ENCODE data around the gene CKAP4.

Gene CKAP4

DNA sequence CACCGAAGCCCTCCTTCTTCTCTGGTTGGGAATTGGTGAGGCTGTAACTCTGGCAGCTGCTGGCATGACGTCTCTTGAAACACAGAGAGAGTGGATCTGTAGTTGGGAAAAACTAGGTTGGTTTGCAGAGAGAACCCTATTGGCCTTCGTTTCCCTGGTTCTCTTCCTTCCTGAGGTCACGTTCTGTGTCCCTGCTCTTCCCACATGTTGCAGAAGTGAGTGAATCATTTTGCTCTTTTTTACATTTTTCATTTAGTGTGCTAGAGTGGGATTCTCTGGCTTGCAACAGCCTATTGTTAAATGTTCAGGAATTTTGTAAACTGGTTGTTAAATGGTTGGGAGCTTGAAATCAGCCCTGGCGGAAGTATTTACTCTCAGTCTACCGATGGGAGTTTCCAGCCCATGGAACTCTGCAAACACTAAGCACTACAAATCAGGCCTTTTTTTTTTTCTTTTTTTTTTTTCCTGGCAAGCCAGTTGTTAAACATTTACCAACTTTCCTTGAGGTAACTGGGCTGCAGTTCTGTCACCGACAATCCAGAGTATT lies 26.8 kb upstream of the CKAP4 start:
- DNase-seq (ENCODE audit: low read depth): peak; percentile 55

- no peak for DNase-seq (ENCODE audit: low read depth)
Measured at GRCh38 chr12:106274012-106274411, 26.2 kb upstream of the CKAP4 start.

GRCh38 chr12:106273491-106273890 lies 25.7 kb upstream of the CKAP4 start:
- no peak for DNase-seq (ENCODE audit: low read depth)

DNA sequence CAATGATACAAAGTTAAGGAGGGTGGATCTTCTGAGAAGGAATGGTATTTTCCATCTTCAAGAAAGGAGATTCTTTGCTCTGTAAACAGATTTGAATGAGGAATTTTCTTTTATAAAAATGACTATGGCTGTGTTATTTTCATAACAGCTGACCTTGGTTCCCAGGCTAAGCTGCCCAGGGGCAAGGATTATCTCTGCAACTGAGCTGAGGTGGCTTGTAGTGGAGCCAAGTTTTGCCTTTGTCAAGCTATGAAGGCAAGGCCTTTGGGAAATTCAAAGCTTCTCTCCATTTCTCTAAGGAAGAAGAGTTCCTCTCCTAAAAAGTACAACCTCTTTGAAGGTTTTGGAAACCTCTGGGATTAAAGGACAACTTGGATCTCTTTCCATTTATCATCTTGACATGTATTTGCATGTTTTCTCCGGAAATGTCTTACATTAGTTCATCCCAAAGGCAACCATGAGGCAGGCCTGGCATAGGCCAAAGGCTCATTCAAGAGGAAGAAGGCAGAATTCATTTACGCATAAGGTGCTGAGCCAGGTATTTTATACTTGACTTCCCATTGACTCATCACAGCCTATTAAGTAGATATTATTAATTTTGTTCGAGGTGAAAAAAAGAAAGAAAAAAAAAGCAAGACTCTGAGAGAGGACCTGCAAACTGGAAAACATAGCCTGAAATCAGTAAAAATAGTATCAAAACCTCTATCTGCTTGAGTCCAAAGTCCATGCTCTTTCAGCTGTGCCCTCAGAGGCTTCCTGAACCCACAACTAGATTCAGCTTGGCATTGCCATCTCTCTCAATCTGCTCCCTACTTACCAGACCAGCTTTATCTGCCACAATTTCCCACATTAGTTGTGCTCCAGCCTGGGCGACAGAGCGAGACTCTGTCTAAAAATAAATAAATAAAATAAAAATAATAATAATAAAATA lies 24.0 kb upstream of the CKAP4 start:
- peak; percentile 47 for DNase-seq (ENCODE audit: low read depth)

- DNase-seq (ENCODE audit: low read depth): no peak
Measured at GRCh38 chr12:106269150-106269771, 21.4 kb upstream of the CKAP4 start.

- peak; percentile 93 for DNase-seq (ENCODE audit: low read depth)
Measured at GRCh38 chr12:106267535-106267934, 19.7 kb upstream of the CKAP4 start.

DNA sequence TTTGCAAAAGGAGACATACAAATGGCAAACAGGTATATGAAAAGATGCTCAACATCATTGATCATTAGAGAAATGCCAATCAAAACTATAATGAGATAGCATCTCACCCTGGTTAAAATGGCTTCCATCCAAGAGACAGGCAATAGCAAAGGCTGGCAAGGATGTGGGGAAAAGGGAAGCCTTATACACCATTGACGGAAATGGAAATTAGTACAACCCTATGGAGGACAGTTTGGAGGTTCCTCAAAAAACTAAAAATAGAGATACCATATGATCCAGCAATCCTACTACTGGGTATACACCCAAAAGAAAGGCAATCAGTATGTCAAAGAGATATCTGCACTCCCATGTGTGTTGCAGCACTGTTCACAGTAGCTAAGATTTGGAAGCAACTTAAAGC lies 17.3 kb upstream of the CKAP4 start:
- no peak for DNase-seq (ENCODE audit: low read depth)

DNA sequence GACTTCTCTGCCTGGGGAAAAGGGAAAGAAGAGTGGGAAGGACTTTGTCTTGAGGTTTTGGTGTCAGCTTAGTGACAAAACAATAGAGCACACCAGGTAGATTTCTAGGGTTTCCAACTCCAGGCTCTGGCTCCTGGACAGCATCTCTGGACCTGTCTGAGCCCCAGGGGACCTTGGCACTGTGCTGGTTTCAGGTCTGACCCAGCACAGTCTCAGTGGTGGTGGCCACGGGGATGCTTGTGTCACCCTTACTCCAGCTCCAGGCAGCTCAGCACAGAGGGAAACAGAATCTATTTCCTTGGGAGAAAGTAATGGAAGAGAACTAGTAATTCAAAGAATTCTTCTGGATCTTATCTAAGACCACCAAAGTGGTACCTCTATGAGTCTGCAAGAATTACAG lies 11.1 kb upstream of the CKAP4 start:
- no peak for DNase-seq (ENCODE audit: low read depth)

DNA sequence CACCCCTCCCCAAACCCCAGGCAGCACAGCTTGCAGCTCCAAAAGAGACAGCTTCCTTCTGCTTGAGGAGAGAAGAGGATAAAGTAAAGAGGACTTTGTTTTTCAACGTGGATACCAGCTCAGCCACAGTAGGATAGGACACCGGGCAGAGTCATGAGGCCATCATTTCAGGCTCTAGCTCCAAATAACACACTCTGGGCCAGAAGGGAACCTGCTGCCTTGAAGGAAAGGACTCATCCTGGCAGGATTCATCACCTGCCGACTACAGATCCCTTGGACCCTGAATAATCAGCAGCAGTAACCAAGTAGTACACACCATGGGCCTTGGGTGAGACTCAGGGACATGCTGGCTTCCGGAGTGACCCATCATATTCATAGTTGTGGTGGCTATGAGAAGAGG lies 10.4 kb upstream of the CKAP4 start:
- DNase-seq (ENCODE audit: low read depth): no peak

DNA sequence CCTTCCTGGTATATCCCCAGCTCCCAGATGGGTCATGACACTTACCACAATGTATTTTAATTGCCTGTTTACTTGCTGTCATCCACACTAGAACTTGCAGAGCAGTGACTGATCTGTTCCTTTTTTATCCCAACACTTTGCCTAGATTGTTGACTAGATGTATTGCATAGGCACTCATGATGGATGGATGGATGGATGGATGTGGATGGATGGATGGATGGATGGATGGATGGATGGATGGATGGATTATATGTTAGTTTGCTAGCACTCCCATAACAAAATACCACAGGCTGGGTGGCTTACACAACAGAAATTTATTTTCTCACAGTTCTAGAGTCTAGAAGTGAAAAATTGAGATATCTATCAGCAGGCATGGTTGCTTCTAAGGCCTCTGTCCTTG lies 8.7 kb upstream of the CKAP4 start:
- no peak for DNase-seq (ENCODE audit: low read depth)

GRCh38 chr12:106255952-106256351 lies 8.1 kb upstream of the CKAP4 start:
- peak; percentile 57 for DNase-seq (ENCODE audit: low read depth)

DNA sequence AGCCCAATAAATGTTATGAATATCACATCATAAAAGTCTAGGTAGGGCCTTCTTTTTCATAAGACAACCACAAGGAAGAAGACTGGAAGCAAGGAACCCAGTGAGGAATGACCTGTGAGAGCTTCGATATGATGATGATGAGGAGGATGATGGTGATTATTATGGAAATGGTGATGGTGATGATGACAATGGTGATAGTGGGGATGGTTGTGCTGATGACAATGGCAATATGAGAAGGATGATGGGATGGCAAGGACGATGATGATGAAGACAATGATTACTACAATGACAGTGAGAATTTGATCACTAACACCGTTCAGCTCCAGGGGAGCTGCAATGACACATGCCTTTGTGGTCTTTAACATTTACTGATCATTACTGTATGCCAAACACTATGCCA lies 7.7 kb upstream of the CKAP4 start:
- DNase-seq (ENCODE audit: low read depth): no peak

GRCh38 chr12:106254724-106255123 lies 6.9 kb upstream of the CKAP4 start:
- no peak for DNase-seq (ENCODE audit: low read depth)

DNA sequence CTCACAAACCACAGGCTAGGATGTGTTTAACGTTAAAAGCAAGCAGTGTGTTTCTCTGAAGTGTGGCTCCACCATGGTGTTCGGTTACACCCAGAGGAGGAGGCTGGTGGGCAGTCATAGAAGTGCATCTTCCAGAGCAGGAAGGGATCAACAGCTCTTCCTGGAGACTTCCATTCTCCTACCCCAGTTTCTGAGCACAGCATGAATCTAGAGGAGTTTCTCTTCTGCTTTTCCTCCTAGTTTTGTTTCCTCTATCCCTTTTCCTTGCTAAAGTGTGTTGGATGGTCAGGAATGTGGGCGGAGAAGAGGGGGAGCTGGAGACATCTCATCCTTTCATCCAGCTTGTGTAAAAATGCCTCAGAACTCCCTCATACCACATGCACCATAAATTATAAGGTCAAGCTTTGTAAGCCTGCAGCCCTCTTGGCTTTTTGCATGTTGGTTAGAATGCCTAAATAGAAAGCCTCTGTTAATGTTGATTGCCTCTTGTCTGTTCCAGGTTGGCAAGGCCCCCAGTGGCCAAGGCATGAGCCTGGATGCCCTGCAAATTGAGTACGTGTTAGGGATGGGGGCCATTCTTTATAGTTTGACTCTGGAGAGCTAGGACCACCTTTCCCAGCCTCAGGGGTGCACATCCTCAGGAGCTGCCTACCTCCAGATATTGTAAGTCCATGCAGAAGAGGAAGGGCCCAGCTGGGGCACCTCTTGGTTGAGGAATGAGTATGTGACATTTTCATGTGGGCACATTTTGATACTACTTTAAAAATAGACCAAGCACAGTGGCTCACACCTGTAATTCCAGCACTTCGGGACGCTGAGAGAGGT lies 4.0 kb upstream of the CKAP4 start:
- peak; percentile 96 for DNase-seq (ENCODE audit: low read depth)

GRCh38 chr12:106249411-106250135 lies 1.8 kb upstream of the CKAP4 start:
- no peak for DNase-seq (ENCODE audit: low read depth)

DNA sequence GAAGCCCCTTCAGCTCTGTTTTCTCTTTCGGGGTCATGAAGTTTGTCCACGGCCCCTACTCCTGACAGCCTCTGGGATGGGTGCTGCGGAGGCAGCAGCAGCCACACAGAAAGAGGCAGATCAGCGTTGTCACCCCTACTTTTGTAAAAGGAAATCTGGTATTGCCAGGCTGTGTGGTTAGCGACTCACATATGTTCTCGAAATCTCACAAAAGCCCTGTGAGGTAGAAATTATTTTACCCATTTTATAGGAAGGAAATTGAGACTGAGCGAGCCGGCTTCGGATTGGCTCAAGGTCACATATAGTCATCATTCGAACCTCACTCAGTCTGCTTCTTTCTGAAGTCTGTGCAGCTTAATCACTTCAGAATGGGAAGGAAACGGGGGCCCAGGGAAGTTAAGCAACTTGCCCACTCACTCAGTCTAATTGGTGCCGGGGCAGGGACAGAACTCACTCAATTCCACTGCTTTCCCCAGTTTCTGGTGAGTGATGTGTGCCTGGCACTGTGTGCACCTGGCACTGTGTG lies 1.1 kb upstream of the CKAP4 start:
- peak; percentile 63 for DNase-seq (ENCODE audit: low read depth)

DNA sequence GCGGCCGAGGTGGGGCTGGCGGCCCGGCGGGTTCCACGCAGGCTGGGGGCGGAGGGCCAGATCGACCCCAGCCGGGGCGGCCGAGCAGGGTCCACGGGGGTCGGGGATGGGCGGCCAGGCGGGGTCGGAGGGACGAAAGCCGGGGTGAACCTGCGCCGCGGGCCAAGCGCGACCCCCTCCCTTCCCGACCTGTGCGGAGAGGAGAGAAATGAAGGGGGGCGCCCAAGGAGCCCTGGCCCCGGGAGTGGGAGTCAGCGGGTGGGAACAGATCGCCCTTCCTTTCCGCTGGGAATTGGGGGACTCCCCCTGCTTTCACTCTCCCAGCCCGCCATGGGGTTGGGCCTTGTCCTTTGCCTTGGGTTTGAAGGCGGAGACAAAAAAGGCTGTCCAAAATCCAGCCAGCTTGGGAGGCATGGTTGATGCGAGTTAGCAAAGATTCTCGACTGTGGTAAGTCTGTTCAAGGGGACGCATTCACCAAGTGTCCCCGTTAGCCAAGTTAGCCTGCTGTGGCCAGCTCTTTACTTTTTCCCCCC lies 559 bp upstream of the CKAP4 start:
- peak; percentile 67 for DNase-seq (ENCODE audit: low read depth)

GRCh38 chr12:106246891-106247673 lies 738 bp downstream of the CKAP4 start:
- DNase-seq (ENCODE audit: low read depth): peak; percentile 51

DNA sequence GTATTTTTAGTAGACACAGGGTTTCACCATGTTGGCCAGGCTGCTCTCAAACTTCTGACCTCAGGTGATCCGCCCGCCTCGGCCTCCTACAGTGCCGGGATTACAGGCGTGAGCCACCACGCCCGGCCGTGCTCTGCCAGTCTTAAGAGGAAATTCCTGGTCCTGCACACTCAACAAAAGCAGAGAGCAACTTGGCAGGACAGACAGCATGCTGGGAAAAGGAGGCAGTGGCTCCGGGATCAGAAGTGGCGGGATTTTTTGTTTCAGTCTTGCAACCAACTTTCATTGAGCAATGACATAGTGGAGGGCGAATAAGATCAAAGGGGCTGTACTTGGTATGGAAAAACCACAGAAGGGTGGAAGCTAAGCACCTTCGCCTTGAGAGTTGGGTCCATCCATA lies 2.1 kb downstream of the CKAP4 start:
- peak; percentile 91 for DNase-seq (ENCODE audit: low read depth)

DNA sequence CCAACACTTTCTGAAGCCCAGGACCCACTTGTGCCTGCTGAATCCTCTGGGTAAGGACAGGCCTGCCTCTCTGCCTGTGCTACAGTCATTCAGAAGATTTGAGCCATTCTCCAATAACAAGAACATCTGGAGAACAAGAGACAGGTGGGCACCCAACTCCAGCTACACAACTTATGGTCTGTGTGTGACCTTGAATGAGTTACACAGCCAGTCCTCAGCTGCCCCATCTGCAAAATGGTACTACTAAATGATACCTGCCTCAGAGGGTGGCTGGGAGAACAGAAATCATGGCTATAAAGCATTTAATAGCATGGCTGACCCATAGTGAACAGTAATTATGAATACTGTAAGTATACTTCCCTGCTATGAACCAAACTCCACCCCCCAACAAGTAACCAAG lies 4.2 kb downstream of the CKAP4 start:
- no peak for DNase-seq (ENCODE audit: low read depth)

Measured in amniotic epithelial cell (primary cell).